Neural progenitor cell (in vitro differentiated cells): ENCODE measurements around the gene ZDHHC19.

Experiments
- EZH2 ChIP-seq: fragments of 200-600 bp; sonication (generic); IDR thresholded peaks from 2 replicates; pipeline ENCODE4 v1.6.1; 2017; ENCODE audit warnings: antibody characterized with exemption, mild to moderate bottlenecking, moderate library complexity
- TF ChIP-seq, protein P1 (sequence below): fragments of 200-600 bp; sonication (generic); IDR thresholded peaks from 2 replicates; pipeline ENCODE4 v1.5.1; 2017; ENCODE audit warnings: antibody characterized with exemption, mild to moderate bottlenecking

DNA sequence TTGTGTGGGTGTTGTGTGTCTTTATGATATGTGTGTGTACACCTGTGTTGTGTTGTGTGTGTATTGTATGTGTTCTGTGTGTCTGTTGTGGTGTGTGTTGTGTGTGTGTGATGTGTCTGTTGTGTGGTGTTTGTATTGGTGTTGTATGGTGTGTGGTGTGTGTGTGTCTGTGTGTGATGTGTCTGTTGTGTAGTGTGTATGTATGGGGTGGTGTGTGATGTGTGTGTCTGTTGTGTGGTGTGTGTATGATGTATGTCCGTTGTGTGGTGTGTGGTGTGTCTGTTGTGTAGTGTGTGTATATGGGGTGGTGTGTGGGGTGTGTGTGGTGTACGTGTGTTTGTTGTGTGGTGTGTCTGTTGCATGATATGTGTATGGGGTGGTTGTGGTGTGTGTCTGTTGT, 46.6 kb downstream of the ZDHHC19 start:
- TF ChIP-seq, protein P1, sequence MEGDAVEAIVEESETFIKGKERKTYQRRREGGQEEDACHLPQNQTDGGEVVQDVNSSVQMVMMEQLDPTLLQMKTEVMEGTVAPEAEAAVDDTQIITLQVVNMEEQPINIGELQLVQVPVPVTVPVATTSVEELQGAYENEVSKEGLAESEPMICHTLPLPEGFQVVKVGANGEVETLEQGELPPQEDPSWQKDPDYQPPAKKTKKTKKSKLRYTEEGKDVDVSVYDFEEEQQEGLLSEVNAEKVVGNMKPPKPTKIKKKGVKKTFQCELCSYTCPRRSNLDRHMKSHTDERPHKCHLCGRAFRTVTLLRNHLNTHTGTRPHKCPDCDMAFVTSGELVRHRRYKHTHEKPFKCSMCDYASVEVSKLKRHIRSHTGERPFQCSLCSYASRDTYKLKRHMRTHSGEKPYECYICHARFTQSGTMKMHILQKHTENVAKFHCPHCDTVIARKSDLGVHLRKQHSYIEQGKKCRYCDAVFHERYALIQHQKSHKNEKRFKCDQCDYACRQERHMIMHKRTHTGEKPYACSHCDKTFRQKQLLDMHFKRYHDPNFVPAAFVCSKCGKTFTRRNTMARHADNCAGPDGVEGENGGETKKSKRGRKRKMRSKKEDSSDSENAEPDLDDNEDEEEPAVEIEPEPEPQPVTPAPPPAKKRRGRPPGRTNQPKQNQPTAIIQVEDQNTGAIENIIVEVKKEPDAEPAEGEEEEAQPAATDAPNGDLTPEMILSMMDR, result no peak
- TF ChIP-seq EZH2, result no peak
